ENCODE data around the gene CLIC1. TPM values are rescaled to one million over a fixed set of nuclear protein-coding genes. Genes with fewer than 3 reads are reported as not detected.
A peak's percentile ranks its signal among the peaks of the same experiment; 100 is the strongest.

Gene CLIC1
- total RNA-seq, 1 donor from 2014 or later = 345 TPM

GRCh38 chr6:31737991-31738979, 2.0 kb upstream of the CLIC1 start:
- DNase-seq (ENCODE audit: low read depth) = peak; percentile 96

GRCh38 chr6:31737315-31737990, 1.1 kb upstream of the CLIC1 start:
- peak; percentile 42 for DNase-seq (ENCODE audit: low read depth)

- no peak for DNase-seq (ENCODE audit: low read depth)
Measured at GRCh38 chr6:31736768-31737314, 511 bp upstream of the CLIC1 start.

GRCh38 chr6:31734821-31735406, 1.4 kb downstream of the CLIC1 start:
- peak; percentile 62 for DNase-seq (ENCODE audit: low read depth)

- DNase-seq (ENCODE audit: low read depth) = no peak
Measured at GRCh38 chr6:31734247-31734820, 2.0 kb downstream of the CLIC1 start.

- DNase-seq (ENCODE audit: low read depth) = no peak
Measured at GRCh38 chr6:31733734-31734133, 2.6 kb downstream of the CLIC1 start.

GRCh38 chr6:31732029-31732428, 4.3 kb downstream of the CLIC1 start:
- no peak for DNase-seq (ENCODE audit: low read depth)

- DNase-seq (ENCODE audit: low read depth) = no peak
Measured at GRCh38 chr6:31730631-31731086, 5.7 kb downstream of the CLIC1 start.

- peak; percentile 40 for DNase-seq (ENCODE audit: low read depth)
Measured at GRCh38 chr6:31729979-31730630, 6.2 kb downstream of the CLIC1 start.

- DNase-seq (ENCODE audit: low read depth) = peak; percentile 78
Measured at GRCh38 chr6:31729515-31729978, 6.8 kb downstream of the CLIC1 start.

- no peak for DNase-seq (ENCODE audit: low read depth)
Measured at GRCh38 chr6:31728767-31729514, 7.4 kb downstream of the CLIC1 start, which contains the start of gene DDAH2. TSS of gene DDAH2 (minus strand) at chr6:31729299. CDS start at chr6:31729161, 138 bp downstream.

- no peak for DNase-seq (ENCODE audit: low read depth)
Measured at GRCh38 chr6:31727717-31728671, 8.3 kb downstream of the CLIC1 start.

GRCh38 chr6:31727034-31727716, 9.2 kb downstream of the CLIC1 start:
- no peak for DNase-seq (ENCODE audit: low read depth)

- DNase-seq (ENCODE audit: low read depth) = no peak
Measured at GRCh38 chr6:31725502-31726350, 10.6 kb downstream of the CLIC1 start.

GRCh38 chr6:31723980-31724691, 12.2 kb downstream of the CLIC1 start:
- no peak for DNase-seq (ENCODE audit: low read depth)

GRCh38 chr6:31723245-31723979, 12.9 kb downstream of the CLIC1 start, which contains the start of gene MPIG6B:
TSS of gene MPIG6B (plus strand) at chr6:31723373. CDS start at chr6:31723384, 11 bp downstream.
- DNase-seq (ENCODE audit: low read depth) = no peak

All from renal cortical epithelial cell (primary cell).